ENCODE results near the gene ANGPTL2.

ANGPTL2 gene

GRCh38 chr9:127153501-127153900, 31.1 kb upstream of the ANGPTL2 start:
- Histone ChIP-seq H3K23ac (ENCODE audit: low read length) (no peak overlapping the region), H3K4ac (ENCODE audit: low read depth, low read length) (no peak overlapping the region), H2BK120ac (ENCODE audit: insufficient read depth, low read length, poor library complexity) (no peak overlapping the region), H4K91ac (ENCODE audit: low read depth, low read length) (no peak overlapping the region), H3K27me3 (ENCODE audit: insufficient read depth, low read length) (no peaks in the 10 kb centered on the region), H3K9ac (ENCODE audit: low read length) (no peak overlapping the region), H3K4me1 (ENCODE audit: control insufficient read depth in 1 of 2, insufficient read depth in 2 of 2, low read length in 2 of 2) (peaks cover 0 to 5% of the 10 kb centered on the region in 2 experiments), H3K4me2 (ENCODE audit: low read length) (no peak overlapping the region), H2AK5ac (ENCODE audit: low read length) (no peak overlapping the region), H3K18ac (ENCODE audit: low read length) (no peak overlapping the region), H3K36me3 (ENCODE audit: control insufficient read depth in 1 of 2, insufficient read depth in 2 of 2, low read length in 2 of 2) (no peaks in the 10 kb centered on the region), H3K79me2 (ENCODE audit: control insufficient read depth, insufficient read depth, low read length, poor library complexity) (no peaks in the 10 kb centered on the region), H3K79me1 (ENCODE audit: low read length) (no peaks in the 10 kb centered on the region), H4K12ac (ENCODE audit: low read depth, low read length) (no peak overlapping the region), H4K8ac (ENCODE audit: low read depth, low read length) (no peak overlapping the region), H3K27ac (ENCODE audit: low read depth, low read length) (no peak overlapping the region), H3K14ac (ENCODE audit: low read length) (no peak overlapping the region), H2BK12ac (ENCODE audit: low read length) (no peak overlapping the region), H3K9me3 (ENCODE audit: insufficient read depth, low read depth, low read length) (no peaks in the 10 kb centered on the region), H2BK5ac (ENCODE audit: low read depth, low read length, poor library complexity) (no peak overlapping the region), H3K4me3 (ENCODE audit: low read depth, low read length) (no peak overlapping the region), H2AFZ (ENCODE audit: insufficient read depth, low read length, poor library complexity) (no peak overlapping the region)
- WGBS (ENCODE audit: extremely low coverage, insufficient coverage, insufficient read length): no CpG with 5 or more reads among the region's 4 CpGs
- DNase-seq: no peak

DNA sequence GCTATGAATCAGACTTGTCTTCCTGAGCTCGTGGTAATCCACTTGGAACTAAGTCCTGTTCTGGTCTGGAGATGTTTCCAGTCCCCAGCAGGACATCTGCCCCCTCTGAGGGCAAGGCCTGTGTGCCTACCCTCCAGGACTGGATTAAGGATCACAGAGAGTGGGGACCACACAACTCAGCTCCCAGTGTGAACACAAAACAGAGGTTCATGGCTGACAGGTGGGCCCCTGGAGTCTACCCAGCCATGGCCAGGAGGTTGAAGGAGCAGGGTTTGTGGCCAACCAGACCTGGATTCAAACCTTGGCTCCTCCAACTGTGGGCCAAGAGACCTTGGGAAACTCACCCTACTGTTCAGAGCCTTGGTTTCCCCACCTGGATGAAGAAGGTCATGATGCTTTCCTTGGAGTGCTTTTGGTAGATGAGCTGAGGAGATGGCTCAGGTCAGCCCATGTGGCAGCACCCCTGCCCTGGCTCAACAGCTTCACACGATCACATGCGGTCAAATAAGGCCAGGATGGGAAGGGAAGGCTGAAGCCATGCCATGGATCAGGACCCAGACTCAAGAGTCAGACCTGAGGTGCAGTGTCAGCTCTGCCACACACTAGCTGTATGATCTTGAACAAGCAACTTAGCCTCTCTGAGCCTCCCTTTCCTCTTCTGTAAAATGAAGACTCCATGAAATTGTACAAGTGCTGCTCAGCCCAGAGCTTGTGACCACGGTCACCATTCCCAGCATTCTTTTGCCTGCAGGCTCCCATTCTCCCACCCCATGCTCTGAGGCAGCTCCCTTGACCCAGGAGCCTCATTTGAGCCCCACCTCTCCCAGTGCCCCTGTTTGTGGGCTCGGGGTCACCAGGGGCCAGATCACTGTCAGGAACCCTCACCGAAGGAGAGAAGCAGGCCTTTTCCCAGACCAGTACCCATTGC, 27.3 kb upstream of the ANGPTL2 start:
- Histone ChIP-seq H3K79me2 (ENCODE audit: control insufficient read depth, insufficient read depth, low read length, poor library complexity) (no peaks in the 10 kb centered on the region), H3K4ac (ENCODE audit: low read depth, low read length) (no peak overlapping the region), H2BK120ac (ENCODE audit: insufficient read depth, low read length, poor library complexity) (no peak overlapping the region), H3K36me3 (ENCODE audit: control insufficient read depth in 1 of 2, insufficient read depth in 2 of 2, low read length in 2 of 2) (no peaks in the 10 kb centered on the region), H3K27ac (ENCODE audit: low read depth, low read length) (no peak overlapping the region), H3K4me3 (ENCODE audit: low read depth, low read length) (no peak overlapping the region), H2AFZ (ENCODE audit: insufficient read depth, low read length, poor library complexity) (no peak overlapping the region), H4K8ac (ENCODE audit: low read depth, low read length) (no peak overlapping the region), H3K27me3 (ENCODE audit: insufficient read depth, low read length) (no peaks in the 10 kb centered on the region), H3K4me1 (ENCODE audit: control insufficient read depth in 1 of 2, insufficient read depth in 2 of 2, low read length in 2 of 2) (peaks cover 0 to 5% of the 10 kb centered on the region in 2 experiments), H2AK5ac (ENCODE audit: low read length) (no peak overlapping the region), H3K9ac (ENCODE audit: low read length) (no peak overlapping the region), H3K9me3 (ENCODE audit: insufficient read depth, low read depth, low read length) (peaks cover 2% of the 10 kb centered on the region), H3K4me2 (ENCODE audit: low read length) (no peak overlapping the region), H3K79me1 (ENCODE audit: low read length) (no peaks in the 10 kb centered on the region), H2BK12ac (ENCODE audit: low read length) (no peak overlapping the region), H3K23ac (ENCODE audit: low read length) (no peak overlapping the region), H3K18ac (ENCODE audit: low read length) (no peak overlapping the region), H3K14ac (ENCODE audit: low read length) (no peak overlapping the region), H2BK5ac (ENCODE audit: low read depth, low read length, poor library complexity) (no peak overlapping the region), H4K12ac (ENCODE audit: low read depth, low read length) (no peak overlapping the region), H4K91ac (ENCODE audit: low read depth, low read length) (no peak overlapping the region)
- WGBS (ENCODE audit: extremely low coverage, insufficient coverage, insufficient read length): no CpG with 5 or more reads among the region's 6 CpGs
- no peak for DNase-seq

GRCh38 chr9:127149010-127149409, 26.6 kb upstream of the ANGPTL2 start:
- Histone ChIP-seq H3K79me2 (ENCODE audit: control insufficient read depth, insufficient read depth, low read length, poor library complexity) (no peaks in the 10 kb centered on the region), H4K12ac (ENCODE audit: low read depth, low read length) (no peak overlapping the region), H3K36me3 (ENCODE audit: control insufficient read depth in 1 of 2, insufficient read depth in 2 of 2, low read length in 2 of 2) (no peaks in the 10 kb centered on the region), H3K23ac (ENCODE audit: low read length) (no peak overlapping the region), H2AFZ (ENCODE audit: insufficient read depth, low read length, poor library complexity) (no peak overlapping the region), H4K91ac (ENCODE audit: low read depth, low read length) (no peak overlapping the region), H3K4ac (ENCODE audit: low read depth, low read length) (no peak overlapping the region), H2BK5ac (ENCODE audit: low read depth, low read length, poor library complexity) (no peak overlapping the region), H2BK12ac (ENCODE audit: low read length) (no peak overlapping the region), H3K27me3 (ENCODE audit: insufficient read depth, low read length) (no peaks in the 10 kb centered on the region), H3K4me2 (ENCODE audit: low read length) (no peak overlapping the region), H2AK5ac (ENCODE audit: low read length) (no peak overlapping the region), H3K9ac (ENCODE audit: low read length) (no peak overlapping the region), H3K4me3 (ENCODE audit: low read depth, low read length) (no peak overlapping the region), H3K14ac (ENCODE audit: low read length) (no peak overlapping the region), H3K9me3 (ENCODE audit: insufficient read depth, low read depth, low read length) (peaks cover 2% of the 10 kb centered on the region), H3K4me1 (ENCODE audit: control insufficient read depth in 1 of 2, insufficient read depth in 2 of 2, low read length in 2 of 2) (peaks cover 0 to 5% of the 10 kb centered on the region in 2 experiments), H2BK120ac (ENCODE audit: insufficient read depth, low read length, poor library complexity) (no peak overlapping the region), H3K27ac (ENCODE audit: low read depth, low read length) (no peak overlapping the region), H3K18ac (ENCODE audit: low read length) (no peak overlapping the region), H4K8ac (ENCODE audit: low read depth, low read length) (no peak overlapping the region), H3K79me1 (ENCODE audit: low read length) (no peaks in the 10 kb centered on the region)
- WGBS (ENCODE audit: extremely low coverage, insufficient coverage, insufficient read length): no CpG with 5 or more reads among the region's 7 CpGs
- DNase-seq: no peak

- no peaks in the 10 kb centered on the region for H3K27me3 ChIP-seq (ENCODE audit: insufficient read depth, low read length)
- peaks cover 2% of the 10 kb centered on the region for H3K9me3 ChIP-seq (ENCODE audit: insufficient read depth, low read depth, low read length)
- no peak overlapping the region for H2AFZ ChIP-seq (ENCODE audit: insufficient read depth, low read length, poor library complexity)
- H3K4ac ChIP-seq (ENCODE audit: low read depth, low read length): no peak overlapping the region
- H3K4me1 ChIP-seq (ENCODE audit: control insufficient read depth in 1 of 2, insufficient read depth in 2 of 2, low read length in 2 of 2): peaks cover 0 to 5% of the 10 kb centered on the region in 2 experiments
- H3K23ac ChIP-seq (ENCODE audit: low read length): no peak overlapping the region
- no CpG with 5 or more reads among the region's 5 CpGs for WGBS (ENCODE audit: extremely low coverage, insufficient coverage, insufficient read length)
- no peaks in the 10 kb centered on the region for H3K79me1 ChIP-seq (ENCODE audit: low read length)
- H4K8ac ChIP-seq (ENCODE audit: low read depth, low read length): no peak overlapping the region
- H2BK120ac ChIP-seq (ENCODE audit: insufficient read depth, low read length, poor library complexity): no peak overlapping the region
- H3K27ac ChIP-seq (ENCODE audit: low read depth, low read length): no peak overlapping the region
- H2BK5ac ChIP-seq (ENCODE audit: low read depth, low read length, poor library complexity): no peak overlapping the region
- no peak overlapping the region for H4K91ac ChIP-seq (ENCODE audit: low read depth, low read length)
- no peak overlapping the region for H2AK5ac ChIP-seq (ENCODE audit: low read length)
- H3K9ac ChIP-seq (ENCODE audit: low read length): no peak overlapping the region
- H3K18ac ChIP-seq (ENCODE audit: low read length): no peak overlapping the region
- H3K79me2 ChIP-seq (ENCODE audit: control insufficient read depth, insufficient read depth, low read length, poor library complexity): no peaks in the 10 kb centered on the region
- no peak overlapping the region for H2BK12ac ChIP-seq (ENCODE audit: low read length)
- H3K14ac ChIP-seq (ENCODE audit: low read length): no peak overlapping the region
- no peaks in the 10 kb centered on the region for H3K36me3 ChIP-seq (ENCODE audit: control insufficient read depth in 1 of 2, insufficient read depth in 2 of 2, low read length in 2 of 2)
- DNase-seq: no peak
- H4K12ac ChIP-seq (ENCODE audit: low read depth, low read length): no peak overlapping the region
- no peak overlapping the region for H3K4me2 ChIP-seq (ENCODE audit: low read length)
- H3K4me3 ChIP-seq (ENCODE audit: low read depth, low read length): no peak overlapping the region
These were observed 25.6 kb upstream of the ANGPTL2 start for GRCh38 chr9:127148014-127148413.

All from trophoblast cell (in vitro differentiated cells and primary cell).